Endometrium (tissue), 2 donors: ENCODE measurements around the gene KIRREL2.
"Not testable (repeated sequence)": the region's sequence is repeated elsewhere in the genome, so short reads cannot be mapped to it uniquely, and the experiment has no call there.

Experiments
- FAIRE-seq: peaks from 2 replicates; lab custom pipeline; 2012; peaks lifted over from hg19 to GRCh38; lab: Jason Lieb, UNC
- donor health status: control.
- donor health status: control.

The KIRREL2 gene

DNA sequence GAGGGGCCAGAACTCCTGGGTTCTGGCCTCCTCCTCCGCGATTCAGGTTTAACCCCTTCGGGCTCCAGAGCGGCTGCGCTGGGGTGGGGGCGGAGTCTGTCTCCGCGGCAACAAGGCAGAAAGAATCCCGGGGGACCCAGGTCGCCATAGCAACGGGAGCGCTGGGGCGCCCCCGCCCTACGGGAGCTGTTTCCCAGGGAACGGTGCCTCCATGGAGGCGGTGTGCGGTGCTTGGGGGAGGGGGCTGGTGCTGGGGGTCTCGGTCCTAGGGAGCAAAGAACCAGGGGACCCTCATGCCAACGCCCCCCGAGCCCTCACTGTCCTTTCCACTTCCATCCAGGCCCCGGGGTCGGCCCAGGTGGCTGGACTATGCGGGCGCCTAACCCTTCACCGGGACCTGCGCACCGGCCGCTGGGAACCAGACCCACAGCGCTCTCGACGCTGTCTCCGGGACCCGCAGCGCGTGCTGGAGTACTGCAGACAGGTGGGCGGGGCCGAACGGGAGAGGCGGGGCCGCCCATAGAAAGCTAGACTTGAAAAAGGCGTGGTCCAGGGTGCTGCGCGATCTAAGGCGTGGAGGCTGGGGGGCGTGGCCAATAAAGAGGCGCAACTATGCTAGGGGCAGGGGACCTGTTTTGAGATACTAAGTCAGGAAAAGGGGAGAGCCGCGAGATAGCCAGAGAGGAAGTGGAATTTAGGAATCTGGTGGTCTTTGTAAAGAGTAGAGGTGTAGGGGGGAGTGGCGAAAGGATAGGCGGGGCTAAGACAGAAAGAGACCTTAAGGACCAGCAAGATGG is 12.8 kb downstream of the KIRREL2 start:
- no peak for FAIRE-seq

DNA sequence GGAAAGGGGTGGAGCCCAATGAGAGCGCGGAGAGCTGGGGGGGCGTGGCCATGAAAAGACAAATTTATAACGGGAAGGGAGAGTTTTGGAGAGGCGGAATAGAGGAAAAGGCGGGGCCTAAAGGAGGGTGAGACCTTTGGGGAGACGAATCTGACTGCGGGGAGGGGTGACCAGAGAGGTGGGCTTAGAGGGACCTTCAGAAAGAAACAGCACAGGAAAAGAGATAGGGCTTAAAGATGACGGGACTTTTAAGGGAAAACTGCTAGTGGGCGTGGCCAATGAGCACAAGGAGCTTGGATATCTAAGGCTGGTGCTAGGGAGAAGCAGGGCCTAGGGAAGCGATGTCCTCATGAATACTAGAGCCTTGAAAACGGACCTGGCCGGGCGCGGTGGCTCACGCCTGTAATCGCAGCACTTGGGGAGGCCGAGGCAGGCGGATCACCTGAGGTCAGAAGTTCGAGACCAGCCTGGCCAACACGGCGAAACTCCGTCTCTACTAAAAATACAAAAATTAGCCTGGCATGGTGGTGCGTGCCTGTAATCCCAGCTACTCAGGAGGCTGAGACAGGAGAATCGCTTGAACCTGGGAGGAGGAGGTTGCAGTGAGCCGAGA is 13.5 kb downstream of the KIRREL2 start:
- FAIRE-seq, result not testable (repeated sequence)

DNA sequence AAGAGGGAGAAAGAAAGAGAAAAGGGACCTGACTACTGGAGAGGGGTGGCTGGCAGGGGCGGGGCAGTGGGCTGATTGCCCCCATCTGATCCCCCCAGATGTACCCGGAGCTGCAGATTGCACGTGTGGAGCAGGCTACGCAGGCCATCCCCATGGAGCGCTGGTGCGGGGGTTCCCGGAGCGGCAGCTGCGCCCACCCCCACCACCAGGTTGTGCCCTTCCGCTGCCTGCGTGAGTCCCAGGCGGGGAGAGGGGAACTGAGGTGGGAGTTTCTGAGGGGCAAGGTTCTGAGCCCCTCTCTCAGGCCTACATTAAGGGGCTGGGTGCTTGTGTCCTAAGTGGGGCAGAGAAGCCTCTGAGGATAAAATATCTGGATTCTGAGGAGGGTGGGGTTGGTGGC is 14.1 kb downstream of the KIRREL2 start:
- no peak for FAIRE-seq

DNA sequence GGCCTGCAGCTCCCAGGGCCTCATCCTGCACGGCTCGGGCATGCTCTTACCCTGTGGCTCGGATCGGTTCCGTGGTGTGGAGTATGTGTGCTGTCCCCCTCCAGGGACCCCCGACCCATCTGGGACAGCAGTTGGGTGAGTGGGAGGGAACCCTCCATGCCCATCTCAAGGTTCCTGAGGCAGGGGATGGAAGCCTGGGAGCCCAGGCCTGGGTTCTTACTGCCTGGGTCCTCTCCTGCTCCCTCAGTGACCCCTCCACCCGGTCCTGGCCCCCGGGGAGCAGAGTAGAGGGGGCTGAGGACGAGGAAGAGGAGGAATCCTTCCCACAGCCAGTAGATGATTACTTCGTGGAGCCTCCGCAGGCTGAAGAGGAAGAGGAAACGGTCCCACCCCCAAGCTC is 14.9 kb downstream of the KIRREL2 start:
- FAIRE-seq, result no peak

DNA sequence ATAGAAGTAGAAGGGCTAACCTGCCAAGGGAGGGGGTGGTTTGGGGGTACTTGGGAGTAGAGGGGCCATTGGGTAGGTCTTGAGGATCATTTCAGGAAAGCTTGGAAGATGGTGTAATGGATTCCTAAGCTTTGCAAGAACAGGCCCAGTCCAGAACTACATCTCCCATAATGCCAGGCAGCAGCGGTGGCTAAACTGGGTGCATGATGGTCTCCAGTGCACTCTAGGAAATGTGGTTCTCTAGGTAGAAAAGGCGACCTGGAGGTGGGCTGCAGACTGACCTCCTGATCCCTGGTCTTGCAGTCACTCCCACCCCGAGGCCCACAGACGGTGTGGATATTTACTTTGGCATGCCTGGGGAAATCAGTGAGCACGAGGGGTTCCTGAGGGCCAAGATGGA is 15.5 kb downstream of the KIRREL2 start:
- no peak for FAIRE-seq

DNA sequence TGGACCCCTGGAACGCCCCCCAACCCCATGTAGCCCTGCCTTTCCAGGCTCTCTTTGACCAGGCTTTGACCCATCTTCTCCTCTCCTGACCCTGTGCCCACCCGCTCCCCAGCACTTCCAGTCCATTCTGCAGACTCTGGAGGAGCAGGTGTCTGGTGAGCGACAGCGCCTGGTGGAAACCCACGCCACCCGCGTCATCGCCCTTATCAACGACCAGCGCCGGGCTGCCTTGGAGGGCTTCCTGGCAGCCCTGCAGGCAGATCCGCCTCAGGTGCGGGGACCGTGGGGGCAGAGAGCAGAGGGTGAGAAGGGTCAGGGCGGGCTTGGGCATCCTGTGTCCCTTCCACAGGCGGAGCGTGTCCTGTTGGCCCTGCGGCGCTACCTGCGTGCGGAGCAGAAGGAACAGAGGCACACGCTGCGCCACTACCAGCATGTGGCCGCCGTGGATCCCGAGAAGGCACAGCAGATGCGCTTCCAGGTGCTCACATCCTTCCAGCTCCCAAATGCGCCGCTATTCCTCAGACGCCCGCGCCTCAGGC is 17.8 kb downstream of the KIRREL2 start:
- no peak for FAIRE-seq

DNA sequence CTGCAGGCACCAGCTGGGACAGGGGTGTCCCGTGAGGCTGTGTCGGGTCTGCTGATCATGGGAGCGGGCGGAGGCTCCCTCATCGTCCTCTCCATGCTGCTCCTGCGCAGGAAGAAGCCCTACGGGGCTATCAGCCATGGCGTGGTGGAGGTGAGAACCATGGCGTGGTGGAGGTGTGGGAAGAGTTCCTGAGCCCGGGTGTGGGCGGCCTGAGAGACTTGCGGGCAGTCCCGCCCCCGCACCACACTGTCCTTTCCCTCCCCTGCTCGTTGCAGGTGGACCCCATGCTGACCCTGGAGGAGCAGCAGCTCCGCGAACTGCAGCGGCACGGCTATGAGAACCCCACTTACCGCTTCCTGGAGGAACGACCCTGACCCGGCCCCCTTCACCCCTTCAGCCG is 22.4 kb downstream of the KIRREL2 start:
- FAIRE-seq, result no peak

DNA sequence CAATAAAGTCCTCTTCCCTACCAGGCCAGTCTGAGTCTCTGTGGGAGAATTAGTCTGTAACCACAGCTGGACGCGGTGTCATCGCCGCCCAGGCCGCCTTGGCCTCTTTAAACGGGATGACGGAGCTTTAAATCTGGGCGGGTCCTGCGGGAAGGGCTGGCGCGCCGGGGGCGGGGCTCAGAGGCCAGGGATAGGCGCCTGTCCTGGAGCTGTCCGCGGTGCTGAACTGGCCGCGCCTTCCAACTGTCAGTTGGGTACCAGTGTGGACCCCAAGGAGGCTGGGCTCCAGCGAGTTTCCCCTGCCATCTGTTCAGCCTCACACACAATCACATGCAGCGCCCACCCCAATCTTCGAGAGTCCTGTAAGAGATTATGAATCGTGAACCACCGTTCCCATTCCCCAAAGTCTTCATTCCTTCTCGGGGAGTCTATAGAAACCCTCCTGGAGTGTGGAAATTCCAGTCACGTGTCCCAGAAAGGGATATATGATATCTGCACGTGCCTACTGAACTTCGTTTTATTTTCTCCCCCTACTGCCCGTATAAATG is 23.1 kb downstream of the KIRREL2 start:
- peak; percentile 41 for FAIRE-seq

DNA sequence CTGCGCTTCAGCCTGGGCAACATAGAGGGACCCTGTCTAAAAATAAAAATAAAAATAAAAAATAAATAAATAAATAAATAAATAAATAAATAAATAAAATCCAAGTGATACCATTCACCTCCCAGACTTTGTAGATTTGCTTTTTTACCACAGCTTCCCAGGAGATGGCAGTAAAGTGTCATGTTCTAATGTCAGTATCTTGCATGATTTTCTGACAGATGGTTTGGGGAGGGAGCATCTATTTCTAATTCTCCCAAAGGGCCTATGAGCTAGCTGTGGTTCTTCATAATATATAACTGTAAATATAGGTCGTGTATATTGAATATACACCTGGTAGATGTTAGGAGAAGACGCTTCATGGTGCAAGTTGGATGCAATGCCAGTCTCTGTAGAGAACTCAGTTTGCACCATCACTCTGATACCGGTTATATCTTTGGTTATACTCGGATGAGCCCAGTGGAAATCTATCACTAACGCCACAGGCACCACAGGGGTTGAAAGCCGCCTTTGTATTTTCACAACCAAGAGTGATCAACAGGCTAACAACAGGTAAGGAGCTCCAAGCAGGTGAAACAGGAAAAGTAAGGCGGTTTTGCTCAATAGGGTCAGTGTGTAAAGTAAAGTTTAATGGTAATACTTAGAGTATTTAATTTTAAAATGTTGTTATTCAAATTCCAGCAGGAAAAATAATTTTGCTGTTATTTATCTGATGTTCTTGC is 25.6 kb downstream of the KIRREL2 start:
- FAIRE-seq, result peak; percentile 92

DNA sequence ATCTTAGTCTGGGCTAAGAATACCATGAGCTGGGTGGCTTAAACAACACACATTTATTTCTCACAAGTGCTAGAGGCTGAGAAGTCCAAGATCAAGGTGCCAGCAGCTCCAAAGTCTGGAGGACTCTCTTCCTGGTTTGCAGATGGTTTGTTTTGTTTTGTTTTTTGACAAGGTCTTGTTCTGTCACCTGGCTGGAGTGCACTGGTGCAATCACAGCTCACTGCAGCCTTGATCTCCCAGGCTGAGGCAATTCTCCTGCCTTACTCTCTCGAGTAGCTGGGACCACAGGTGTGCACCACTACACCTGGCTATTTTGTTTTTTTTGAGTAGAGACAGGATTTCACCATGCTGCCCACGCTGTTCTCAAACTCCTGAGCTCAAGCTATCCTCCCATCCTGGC is 27.2 kb downstream of the KIRREL2 start:
- FAIRE-seq, result no peak

DNA sequence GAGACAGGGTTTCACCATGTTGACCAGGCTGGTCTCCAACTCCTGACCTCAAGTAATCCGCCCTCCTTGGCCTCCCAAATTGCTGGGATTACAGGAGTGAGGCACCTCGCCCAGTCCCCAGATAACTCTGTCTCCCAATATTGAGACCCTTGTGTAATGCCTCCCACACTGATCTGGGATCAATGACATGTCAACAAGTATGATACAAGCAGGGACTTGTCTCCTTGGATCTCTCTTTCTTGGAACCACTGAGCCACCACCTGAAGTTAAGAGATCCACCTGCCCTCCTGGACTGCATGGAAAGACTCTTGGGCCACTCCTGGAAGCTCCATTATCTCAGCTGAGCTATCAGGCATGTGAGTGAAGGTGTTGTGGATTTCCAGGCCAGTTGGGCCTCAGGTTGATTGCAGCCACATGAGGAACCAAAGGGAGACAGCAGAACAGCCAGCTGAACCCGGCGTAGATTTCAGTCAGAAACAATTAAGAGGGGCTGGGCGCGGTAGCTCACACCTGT is 28.6 kb downstream of the KIRREL2 start:
- no peak for FAIRE-seq

DNA sequence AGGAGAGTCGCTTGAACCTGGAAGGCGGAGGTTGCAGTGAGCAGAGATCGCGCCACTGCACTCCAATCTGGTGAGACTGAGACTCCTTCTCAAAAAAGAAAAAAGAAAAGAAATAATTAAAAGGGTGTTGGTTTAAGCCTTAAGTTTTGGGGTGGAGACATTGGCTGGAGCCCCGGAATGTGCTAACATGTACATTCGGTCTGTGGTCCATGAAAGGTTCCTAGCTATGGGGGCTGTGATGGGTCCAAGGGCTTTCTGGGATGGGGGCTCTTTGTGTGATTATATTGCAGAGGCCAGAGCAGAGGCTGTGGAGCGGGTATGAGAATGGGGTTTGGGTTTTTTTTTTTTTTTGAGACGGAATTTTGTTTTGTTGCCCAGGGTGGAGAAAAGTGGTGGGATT is 29.2 kb downstream of the KIRREL2 start:
- FAIRE-seq, result no peak

DNA sequence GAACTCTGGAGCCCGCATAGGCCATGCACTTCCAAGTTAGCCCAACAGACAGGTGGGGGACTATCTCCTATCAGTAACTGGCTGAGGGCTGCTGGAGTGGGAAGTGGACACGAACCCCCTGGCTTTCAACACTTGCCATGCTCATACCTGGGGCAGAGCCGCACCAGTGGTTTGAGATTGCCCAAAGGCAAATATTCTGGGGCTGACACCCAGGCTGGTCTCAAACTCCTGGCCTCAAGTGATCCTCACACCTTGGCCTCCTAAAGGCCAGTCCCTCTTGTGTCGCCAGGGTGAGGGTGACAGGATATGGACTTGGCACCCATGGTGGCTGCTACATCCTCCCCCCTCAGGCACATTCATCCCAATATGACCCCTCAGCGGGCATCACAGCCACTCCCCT is 30.5 kb downstream of the KIRREL2 start:
- no peak for FAIRE-seq

DNA sequence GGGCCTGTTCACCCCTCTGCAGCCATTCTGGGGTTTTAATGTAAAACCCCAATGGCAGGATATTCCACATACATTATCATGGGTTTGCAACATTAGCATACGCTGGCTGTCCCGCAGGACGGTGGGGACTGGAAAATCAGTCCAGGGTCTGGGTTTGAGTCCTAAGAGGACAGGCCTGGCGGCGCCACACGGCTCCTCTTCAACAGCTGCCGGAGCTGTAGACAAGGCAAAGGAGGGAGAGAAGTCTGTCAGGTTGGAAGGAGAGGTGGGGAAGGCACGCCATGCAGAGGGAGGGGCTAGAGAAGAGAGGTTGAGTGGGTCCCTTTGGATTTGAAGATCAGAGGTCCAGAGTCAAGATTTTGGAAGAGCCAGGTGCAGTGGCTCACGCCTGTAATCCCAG is 31.7 kb downstream of the KIRREL2 start:
- no peak for FAIRE-seq

DNA sequence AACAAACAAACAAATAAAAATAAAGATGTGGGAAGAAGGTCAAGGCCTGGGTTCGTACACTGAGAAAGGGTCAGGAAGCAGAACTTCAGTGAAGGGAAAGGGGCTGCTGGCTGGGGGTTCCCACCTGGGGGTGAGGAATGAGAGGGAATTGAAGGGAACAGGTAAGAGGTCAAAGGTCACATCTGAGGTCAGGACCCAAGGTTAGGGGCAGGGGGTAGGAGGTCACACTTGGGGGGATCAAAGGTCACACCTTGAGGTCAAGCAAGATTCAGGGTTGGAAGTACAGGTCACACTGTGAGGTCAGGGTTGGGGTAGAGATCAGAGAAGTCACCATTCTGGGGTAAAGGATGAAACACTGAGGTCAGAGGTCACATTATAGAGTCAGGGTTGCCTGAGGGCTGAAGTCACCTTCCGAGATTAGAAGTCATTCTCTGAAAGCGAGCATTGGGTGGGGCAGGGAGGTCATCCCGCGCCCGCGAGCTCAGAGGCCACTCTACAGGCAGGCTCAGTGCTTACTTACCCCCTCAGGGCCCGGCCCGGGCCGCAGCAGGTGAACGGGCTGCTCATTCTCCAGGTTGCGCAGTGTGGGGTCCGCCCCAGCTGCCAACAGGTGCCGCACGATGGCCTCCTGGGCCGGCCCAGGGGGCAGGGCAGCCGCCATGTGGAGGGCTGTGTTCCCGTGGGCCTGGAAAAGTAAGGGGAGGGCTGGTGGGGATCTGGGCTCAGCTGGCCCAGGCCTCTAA is 32.8 kb downstream of the KIRREL2 start:
- no peak for FAIRE-seq

DNA sequence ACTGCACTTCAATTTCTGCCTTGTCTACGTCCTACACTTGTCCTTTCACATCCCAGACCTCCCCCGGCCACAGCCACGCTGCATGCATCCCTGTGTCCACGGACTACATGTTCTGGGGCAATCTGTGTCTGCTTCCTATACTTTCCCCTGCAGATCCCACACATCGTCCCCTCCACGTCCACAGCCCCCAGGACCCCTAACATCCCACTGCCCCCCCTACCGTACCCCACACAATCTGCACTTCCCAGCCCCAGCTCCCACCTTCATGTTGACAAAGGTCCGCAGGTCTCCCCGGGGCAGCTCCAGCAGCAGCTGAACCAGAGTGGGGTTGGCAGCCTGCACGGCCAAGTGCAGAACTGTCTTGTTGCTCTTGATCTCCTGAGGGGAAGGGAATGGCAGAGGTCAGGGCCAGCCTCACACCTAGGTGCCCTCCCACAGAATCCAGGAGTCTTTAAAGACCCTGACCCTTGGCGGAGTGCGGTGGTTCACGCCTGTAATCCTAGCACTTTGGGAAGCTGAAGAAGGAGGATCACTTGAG is 33.5 kb downstream of the KIRREL2 start:
- FAIRE-seq, result no peak

DNA sequence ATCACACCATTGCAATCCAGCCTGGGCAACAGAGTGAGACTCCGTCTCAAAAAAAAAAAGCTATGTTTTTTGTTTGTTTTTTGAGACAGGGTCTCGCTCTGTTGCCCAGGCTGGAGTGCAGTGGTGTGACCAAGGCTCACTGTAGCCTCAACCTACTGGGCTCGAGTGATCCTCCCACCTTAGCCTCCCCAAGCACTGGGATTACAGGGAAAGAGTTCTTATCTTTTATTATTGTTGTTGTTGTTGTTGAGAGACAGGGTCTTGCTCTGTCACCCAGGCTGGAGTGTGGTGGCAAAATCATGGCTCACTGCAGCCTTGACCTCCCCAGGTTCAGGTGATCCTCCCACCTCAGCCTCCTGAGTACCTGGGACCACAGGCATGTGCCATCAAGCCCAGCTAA is 35.1 kb downstream of the KIRREL2 start:
- FAIRE-seq, result not testable (repeated sequence)

DNA sequence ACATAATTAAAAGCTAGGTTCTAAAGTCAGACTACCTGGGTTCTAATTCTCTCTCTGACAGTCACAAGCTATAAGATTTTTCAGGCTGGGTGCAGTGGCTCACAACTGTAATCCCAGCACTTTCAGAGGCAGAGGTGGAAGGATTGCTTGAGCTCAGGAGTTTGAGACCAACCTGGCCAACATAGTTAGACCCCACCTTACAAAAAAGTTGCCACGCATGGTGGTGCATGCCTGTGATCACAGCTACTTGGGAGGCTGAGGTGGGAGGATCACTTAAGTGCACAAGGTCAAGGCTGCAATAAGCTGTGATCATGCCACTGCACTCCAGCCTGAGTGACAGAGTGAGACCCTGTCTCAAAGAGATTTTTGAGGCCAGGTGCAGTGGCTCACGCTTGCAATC is 37.6 kb downstream of the KIRREL2 start:
- no peak for FAIRE-seq

DNA sequence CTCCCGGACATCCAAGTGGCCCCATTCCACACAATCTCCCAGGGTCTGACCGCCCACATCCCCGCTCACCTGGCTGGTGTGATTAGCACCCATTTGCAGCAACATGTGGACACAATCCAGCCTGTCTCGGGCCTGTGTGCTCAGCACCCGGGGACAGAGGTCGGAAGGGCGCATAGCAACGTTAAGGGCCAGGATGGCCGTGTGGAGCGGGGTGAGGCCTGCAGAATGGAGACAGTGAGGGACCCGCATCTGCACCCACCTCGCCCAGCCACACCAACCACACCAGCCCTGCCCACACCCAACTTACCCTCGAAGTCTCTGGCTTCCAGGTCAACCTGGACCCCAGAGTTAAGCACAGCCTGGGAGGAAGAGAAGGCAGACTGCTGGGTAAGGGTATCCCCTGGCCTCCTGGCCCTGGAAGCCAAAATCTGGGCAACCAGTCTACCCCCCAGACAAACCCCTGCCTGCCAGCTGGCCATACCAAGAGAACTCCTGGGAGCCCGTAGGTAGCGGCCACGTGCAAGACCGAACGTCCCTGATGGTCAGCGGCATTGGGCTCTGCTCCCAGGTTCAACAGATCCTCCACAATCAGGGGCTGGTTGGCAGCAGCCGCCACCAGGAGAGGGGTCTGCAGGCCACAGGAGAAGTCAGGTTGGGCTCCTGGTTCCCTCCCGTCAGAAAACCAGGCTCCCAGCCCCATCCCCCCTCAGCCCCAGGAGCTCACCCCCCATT is 39.4 kb downstream of the KIRREL2 start:
- FAIRE-seq, result no peak

DNA sequence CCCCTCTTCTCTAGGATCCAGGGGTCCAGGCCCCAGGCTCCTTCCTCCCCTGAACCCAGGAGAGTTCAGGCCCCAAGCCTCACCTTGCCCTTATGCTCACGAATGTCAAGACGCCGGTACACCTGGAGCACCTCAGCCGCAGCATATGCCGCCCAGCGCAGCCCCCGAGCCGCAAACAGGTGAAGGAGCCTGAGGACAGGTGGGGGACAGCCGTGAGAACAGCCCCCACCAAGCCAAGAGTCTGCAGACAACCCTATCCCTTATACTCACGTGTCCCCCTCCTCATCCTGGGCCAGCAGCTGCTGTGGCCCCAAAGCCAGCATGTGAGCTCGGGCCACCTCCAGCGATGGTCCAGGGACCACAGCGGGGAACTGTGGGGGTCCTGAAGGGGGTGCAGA is 39.9 kb downstream of the KIRREL2 start:
- FAIRE-seq, result no peak
